Breast epithelium (tissue), 3 donors: ENCODE measurements around the gene PKIB.

ENCODE experiments used
- CTCF ChIP-seq, 3 donors: fragments of 450-650 bp; IDR thresholded peaks; one replicate each; pipeline ENCODE4 v1.5.1; 2016 to 2017; ENCODE audit warnings: antibody characterized with exemption in 3 of 3, mild to moderate bottlenecking in 3 of 3, moderate library complexity in 3 of 3
- POLR2A ChIP-seq: fragments of 450-650 bp; IDR thresholded peaks from one replicate; pipeline ENCODE4 v1.6.1; 2016; ENCODE audit warnings: antibody characterized with exemption, mild to moderate bottlenecking, moderate library complexity
- POLR2AphosphoS5 ChIP-seq, 3 donors: sonication (generic); formaldehyde crosslinking; IDR thresholded peaks; one replicate each; pipeline ENCODE4 v1.6.1; 2017; ENCODE audit warnings: antibody characterized with exemption in 3 of 3

GRCh38 chr6:122766256-122766655, 156.1 kb downstream of the PKIB start:
- TF ChIP-seq POLR2AphosphoS5 (IDR thresholded peaks at IDR 0.05) (no peak), POLR2A (no peak), CTCF (IDR thresholded peaks at IDR 0.05) (no peak)
